Endothelial cell of umbilical vein (primary cell): ENCODE measurements around the gene CCR9.

ENCODE experiments used
- CTCF ChIP-seq, 2 donors: IDR thresholded peaks; 1 replicate in 1 of 2; 2 replicates in 1 of 2; pipeline ENCODE4 v1.5.1; 2011; ENCODE audit warnings: low read length in 2 of 2, mild to moderate bottlenecking in 2 of 2, moderate library complexity in 2 of 2, control low read depth in 1 of 2, inconsistent platforms in 1 of 2, low read depth in 1 of 2; ENCODE audit not compliant: insufficient read depth in 1 of 2; ENCODE audit errors: extremely low read depth in 1 of 2
- EZH2 ChIP-seq: IDR thresholded peaks from 2 replicates; pipeline ENCODE4 v1.6.1; 2012; ENCODE audit warnings: borderline replicate concordance, low read depth, mild to moderate bottlenecking, moderate library complexity, low read length, inconsistent platforms; ENCODE audit not compliant: severe bottlenecking

- TF ChIP-seq CTCF (IDR thresholded peaks at IDR 0.05; ENCODE audit: extremely low read depth in 1 of 2, insufficient read depth in 1 of 2, low read depth in 1 of 2, low read length in 2 of 2): no peak
- TF ChIP-seq EZH2: no peak
These were observed 8.2 kb upstream of the CCR9 start for GRCh38 chr3:45878124-45878523.
